ENCODE data around the gene HKDC1.
"Not testable (repeated sequence)": the region's sequence is repeated elsewhere in the genome, so short reads cannot be mapped to it uniquely, and the experiment has no call there.

Gene HKDC1

DNA sequence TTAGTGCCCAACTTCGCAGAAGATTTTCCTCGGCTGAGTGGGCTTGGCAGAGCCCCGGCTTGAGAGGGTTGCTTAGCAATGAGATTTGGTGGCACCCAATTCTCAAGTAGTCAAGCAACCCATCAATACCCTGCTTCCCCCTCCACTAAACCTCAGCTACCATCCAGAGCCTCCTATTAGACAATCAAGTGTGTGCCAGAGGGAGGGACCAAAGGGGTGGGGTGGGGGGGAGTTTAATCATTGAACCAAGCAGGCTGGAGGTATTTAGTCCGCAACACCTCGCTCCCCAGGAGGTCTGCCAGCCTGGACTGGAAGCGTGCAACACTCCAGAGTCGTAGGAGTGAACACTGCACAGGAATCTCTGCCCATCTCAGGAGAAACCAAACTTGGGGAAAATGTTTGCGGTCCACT, at the start of gene HKDC1:
Gene HKDC1 (plus strand): TSS at position 292 of the 411 bp plus-strand sequence. CDS start 104 bp downstream, at position 396.
- no peak for DNase-seq

- no peak for DNase-seq
These were observed 47.7 kb upstream of the HKDC1 start for GRCh38 chr10:69172241-69172982.

- not testable (repeated sequence) for DNase-seq
These were observed 44.8 kb upstream of the HKDC1 start for GRCh38 chr10:69175326-69175725.

DNA sequence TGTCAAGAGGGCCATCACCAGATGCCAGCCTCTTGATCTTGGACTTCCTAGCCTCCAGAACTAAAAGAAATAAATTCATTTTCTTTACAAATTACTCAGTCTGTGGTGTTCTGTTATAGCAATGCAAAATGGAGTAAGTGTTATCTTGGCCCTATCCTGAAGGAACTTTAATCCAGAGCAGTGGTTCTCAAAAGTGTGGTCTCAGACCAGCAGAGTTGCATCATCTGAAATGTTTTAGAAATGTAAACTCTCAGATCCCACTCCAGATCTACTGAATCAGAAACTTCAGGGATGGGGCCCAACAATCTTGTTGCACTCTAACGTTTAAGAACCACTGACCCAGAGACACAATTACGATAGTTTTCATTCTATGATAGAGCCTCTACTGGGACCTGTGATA, 43.3 kb upstream of the HKDC1 start:
- DNase-seq = no peak

DNA sequence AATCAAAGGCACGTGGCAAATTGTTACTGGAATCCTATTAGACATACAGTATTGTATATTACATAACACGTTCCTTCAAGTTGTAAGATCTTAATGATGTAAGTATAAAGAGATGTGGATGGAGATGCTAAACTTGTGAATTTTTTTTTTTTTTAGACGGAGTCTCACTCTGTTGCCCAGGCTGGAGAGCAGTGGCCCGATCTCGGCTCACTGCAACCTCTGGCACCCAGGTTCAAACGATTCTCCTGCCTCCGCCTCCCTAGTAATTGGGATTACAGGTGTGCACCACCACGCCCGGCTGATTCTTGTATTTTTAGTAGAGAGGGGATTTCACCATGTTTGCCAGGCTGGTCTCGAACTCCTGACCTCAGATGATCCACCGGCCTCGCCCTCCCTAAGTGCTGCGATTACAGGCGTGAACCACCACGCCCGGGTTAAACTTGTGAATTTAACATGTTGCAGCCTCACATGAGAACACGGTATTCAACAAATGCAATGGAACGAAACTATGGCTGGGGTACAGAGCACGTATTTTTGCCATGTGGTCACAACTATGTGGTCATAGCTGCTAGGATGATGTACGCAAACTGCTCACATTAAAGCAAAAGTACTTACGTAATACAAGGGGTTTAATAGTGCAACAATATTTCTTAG, 40.9 kb upstream of the HKDC1 start:
- peak in 1 of 2 donors; percentile 8 for DNase-seq

DNA sequence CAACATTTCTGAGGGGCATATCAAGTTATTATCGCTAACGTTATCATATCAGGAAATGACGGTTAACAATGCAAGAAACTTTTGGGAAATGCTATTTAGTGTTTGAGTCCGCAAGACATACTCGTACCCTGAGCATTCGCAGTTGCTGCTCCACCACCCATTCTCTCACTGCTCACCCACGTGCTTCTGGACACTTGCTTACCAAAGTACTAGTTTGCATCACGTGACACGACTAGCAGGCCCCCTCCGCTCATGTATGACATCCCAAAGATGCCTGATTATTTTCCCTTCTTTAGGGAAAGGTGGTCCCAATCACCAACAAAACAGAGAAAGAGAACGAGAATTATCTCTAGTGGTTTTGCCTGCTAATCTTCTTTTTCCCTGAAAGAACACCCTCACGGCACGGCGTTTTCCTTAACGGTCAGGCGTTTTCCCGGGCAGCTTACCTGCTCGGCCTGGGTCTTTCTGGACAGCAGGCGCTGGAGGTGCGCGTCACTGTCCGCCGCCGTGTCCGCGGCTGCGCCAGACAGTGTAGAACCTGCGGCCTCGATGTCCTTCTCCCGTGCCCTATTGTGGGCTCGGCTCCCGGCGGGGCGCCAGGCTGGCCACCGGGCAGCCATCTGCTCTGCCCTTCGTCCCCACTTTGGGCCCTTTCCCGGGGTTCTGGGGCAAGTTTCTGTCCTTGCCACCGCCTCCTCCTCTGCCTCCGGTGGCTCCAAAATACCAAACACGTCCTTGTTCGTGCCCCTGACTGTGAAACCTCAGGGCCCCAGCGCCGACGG, 40.2 kb upstream of the HKDC1 start, which contains the start of gene SUPV3L1:
Gene SUPV3L1 (plus strand): TSS at position 492 of the 782 bp plus-strand sequence. CDS start 58 bp downstream, at position 550.
- peak; percentile 84 to 85 for DNase-seq

DNA sequence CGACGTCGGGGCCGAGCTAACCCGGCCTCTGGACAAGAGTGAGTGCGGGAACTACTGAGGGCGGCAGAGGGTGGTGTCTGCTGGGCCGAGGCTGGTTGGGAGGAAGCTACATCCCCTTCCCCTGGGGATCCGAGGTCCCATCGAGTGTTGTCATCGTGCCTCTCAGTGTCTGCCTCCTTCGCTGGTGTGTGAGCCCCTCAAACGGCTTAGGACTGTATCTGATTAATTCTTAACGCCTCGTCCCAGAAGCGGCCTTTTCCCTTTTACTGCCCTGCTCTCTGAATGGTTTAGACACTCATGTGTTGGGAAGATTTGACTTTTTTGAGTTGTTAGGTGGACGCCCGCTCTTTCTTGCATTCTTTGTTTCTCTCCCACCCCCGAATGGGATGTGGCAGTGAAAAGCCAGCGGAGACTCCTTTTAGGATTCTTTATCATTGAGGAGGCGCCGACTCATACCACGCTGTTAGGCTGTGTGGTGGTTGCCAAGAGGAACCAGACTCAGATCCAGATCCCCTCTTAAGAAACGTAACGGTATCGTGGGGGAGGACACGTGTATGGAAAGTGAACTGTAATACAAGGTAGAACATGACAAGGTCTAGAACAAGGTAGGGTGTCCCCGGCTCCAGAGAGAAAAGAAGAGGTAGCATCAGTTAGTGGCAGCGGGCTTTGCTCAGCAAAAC, 39.5 kb upstream of the HKDC1 start:
- peak in 1 of 2 donors; percentile 1 for DNase-seq

DNA sequence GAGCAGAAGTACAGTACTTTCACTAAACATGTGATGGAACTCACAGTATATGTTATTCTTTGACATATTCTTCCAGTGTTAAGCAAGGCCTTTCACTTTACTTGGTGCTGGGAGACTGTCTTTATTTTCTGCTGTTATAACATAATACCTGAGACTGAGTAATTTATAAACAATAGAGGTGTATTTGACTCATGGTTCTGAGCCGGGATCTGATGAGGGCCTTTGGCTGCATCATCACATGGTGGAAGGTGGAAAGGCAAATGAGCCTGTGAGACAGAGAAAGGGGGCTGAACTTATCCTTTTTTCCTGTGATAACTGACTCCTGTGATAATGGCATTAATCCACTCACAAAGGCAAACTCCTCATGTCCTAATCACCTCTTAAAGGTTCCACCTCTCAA, 38.7 kb upstream of the HKDC1 start:
- DNase-seq = no peak

DNA sequence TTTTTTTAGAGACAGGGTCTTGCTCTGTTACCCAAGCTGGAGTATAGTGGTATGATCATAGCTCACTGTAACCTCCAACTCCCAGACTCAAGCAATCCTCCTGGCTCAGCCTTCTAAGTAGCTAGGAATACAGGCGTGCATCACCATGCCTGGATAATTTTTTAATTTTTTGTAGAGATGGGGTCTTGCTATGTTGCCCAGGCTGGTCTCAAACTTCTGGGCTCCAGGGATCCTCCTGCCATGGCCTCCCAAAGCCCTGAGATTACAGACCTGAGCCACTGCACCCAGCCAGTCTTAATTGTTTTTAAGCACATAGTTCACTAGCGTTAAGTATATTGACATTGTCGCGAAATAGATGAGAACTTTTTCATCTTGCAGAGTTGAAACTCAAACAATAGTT, 38.1 kb upstream of the HKDC1 start:
- DNase-seq = no peak

DNA sequence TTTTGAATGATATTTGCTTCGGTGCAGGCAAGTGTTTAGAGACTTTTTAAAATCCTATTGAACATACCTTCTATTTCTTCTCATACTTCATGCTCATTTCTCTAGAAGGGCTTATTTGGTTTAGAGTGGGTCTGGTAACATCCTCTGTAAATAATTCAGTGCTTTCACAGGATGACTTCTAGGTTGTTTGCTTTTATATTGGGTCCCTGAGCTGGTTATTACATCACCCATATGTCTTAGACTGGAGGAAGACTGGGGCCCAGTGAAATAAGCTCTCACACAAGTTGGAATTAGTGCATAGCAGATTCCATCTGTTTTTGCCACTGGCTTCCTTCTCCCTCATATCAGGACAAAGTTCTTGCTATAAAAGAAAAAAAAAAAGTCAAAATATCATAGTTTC, 33.6 kb upstream of the HKDC1 start:
- no peak for DNase-seq

DNA sequence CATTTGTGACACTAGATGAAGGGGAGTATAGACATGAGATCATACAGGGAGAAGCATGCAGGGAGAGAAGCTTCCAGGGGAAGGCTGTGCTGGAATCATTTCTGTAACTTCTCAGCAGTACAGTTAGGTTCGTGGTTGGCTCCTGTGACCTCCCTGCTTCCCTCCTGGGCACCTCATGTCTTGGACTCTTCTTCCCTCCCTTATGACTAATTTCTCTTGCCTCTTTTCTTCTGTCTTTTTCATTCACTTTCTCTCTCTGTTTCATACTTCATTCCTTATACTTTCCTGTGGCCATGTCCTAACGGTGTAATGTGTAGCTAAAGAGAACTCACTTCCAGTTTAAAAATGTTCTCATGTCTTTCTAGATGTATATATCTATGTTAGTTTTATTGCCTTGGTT, 19.1 kb upstream of the HKDC1 start:
- no peak for DNase-seq

GRCh38 chr10:69202332-69202731, 17.8 kb upstream of the HKDC1 start:
- DNase-seq = no peak

DNA sequence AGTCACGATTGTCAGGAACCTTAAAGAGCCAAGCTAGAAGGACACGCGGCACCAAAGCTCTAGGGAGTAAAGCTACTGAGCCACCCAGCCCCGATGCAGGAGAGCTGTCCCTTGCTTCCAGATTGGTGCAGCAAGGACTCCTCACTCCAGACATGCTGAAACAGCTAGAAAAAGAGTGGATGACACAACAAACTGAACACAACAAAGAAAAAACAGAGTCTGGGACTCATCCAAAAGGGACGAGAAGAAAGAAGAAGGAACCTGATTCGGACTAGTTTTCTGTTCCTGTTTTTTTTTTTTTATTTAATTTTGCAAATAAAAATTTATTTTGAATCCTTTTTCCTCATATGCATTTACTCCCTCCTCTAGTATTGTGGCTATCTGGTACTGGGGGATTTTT, 11.4 kb upstream of the HKDC1 start:
- DNase-seq = no peak

DNA sequence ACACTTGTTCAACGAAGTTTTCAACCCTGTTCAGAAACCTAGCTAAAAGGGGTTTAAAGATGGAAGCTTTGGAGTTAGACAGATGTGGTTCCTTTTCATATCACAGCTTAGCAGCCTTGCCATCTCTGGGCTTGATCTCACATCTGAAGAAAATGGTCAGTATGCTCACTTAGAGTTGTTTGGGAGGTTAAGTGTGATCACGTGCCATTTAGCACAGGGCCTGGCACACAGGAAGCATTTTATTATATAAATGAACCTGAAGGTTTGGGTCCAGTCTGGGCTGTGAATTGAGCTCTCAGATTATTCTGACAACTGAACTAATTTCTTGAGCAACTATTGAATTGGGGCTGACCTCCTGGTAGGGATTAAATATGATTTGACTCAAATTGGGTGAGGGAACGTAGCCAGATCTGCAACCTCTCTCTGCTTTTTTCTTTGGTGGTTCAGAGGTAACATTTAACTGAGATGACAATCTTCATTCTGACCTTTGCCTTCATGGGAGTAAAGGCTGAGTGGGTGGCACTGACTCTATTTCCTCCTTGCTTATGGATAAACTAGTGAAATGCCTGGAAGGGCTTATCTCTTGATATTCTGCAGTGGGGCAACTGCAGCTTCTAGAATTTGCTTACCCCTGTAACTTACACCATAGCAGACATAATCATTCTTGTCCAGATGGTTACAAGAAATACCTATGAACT, 10.2 kb upstream of the HKDC1 start:
- no peak for DNase-seq

GRCh38 chr10:69211104-69211503, 9.0 kb upstream of the HKDC1 start:
- no peak for DNase-seq

- DNase-seq = no peak
These were observed 8.6 kb upstream of the HKDC1 start for GRCh38 chr10:69211524-69211923.

GRCh38 chr10:69213591-69214311, 6.4 kb upstream of the HKDC1 start:
- no peak for DNase-seq

GRCh38 chr10:69214666-69215131, 5.4 kb upstream of the HKDC1 start:
- no peak for DNase-seq

DNA sequence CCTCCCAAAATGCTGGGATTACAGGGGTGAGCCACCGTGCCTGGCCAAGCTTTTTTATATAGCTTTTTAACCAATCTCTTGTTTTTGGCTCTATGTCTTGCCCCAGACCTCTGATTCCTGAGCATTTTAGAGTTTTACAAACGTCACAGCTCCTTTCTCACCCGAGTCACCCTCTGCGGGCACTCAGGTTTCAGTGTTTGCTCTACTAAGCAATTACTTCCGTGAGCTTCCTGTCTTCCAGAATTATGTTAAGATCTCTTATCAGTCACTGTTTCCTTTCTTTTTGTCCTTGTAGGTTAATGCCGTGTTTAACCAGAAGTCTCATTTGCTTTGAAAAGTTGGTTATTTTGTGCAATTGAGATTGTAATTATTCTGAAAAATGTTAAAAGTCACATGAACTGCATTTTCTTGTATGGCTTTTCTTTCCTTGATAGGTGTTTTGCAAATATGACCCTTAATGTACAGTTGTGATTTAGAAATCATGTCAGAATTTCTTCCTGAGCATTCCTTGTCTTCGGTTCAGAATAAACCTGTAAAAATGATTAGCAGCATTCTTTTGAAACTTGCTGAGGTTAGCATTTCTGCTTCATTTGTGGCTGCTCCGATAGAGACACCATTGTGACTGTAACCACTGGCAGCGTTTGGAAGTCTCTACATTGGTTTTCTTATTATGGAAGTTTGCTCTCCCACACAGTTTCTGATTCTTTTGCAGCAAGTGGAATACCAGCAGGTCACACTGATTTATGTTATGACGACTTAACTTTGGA, 4.5 kb upstream of the HKDC1 start:
- no peak for DNase-seq

- no peak for DNase-seq
These were observed 3.5 kb upstream of the HKDC1 start for GRCh38 chr10:69216577-69217118.
